ENCODE data around the gene ACVR1. TPM values are rescaled to one million over a fixed set of nuclear protein-coding genes. Genes with fewer than 3 reads are reported as not detected.

The ACVR1 gene
- total and polyA plus RNA-seq, 8 donors: 27.3 to 37.7 (median 31.8) TPM

DNA sequence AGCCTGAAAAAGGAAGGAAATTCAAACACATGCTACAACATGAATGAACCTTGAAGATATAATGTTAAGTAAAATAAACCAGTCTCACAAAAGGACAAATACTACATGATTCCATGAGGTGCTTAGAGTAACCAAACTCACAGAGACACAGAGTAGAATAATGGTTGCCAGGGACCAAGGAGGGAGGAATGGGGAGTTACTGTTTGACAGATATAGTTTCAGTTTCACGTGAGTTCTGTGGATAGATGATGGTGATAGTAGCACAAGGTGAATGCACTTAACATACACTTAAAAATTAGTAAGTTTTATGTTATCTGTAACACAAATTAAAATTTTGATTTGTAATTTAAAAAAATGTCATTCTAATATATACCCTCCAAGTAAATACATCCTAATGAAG is 140.6 kb downstream of the ACVR1 start:
- H3K27me3 ChIP-seq: no peaks in the 10 kb centered on the region
- no peak for DNase-seq
- peaks cover 0 to 66% of the 10 kb centered on the region in 2 donors for H3K36me3 ChIP-seq
- TF ChIP-seq, protein P1, sequence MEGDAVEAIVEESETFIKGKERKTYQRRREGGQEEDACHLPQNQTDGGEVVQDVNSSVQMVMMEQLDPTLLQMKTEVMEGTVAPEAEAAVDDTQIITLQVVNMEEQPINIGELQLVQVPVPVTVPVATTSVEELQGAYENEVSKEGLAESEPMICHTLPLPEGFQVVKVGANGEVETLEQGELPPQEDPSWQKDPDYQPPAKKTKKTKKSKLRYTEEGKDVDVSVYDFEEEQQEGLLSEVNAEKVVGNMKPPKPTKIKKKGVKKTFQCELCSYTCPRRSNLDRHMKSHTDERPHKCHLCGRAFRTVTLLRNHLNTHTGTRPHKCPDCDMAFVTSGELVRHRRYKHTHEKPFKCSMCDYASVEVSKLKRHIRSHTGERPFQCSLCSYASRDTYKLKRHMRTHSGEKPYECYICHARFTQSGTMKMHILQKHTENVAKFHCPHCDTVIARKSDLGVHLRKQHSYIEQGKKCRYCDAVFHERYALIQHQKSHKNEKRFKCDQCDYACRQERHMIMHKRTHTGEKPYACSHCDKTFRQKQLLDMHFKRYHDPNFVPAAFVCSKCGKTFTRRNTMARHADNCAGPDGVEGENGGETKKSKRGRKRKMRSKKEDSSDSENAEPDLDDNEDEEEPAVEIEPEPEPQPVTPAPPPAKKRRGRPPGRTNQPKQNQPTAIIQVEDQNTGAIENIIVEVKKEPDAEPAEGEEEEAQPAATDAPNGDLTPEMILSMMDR (IDR thresholded peaks at IDR 0.05): no peak
- intact Hi-C loops (cut with DNase I): no loop called here
- H3K27ac ChIP-seq: no peak overlapping the region
- no peak for ATAC-seq
- no peaks in the 10 kb centered on the region for H3K4me1 ChIP-seq
- peaks cover 0 to 6% of the 10 kb centered on the region in 2 donors for H3K9me3 ChIP-seq
- H3K4me3 ChIP-seq: no peak overlapping the region

DNA sequence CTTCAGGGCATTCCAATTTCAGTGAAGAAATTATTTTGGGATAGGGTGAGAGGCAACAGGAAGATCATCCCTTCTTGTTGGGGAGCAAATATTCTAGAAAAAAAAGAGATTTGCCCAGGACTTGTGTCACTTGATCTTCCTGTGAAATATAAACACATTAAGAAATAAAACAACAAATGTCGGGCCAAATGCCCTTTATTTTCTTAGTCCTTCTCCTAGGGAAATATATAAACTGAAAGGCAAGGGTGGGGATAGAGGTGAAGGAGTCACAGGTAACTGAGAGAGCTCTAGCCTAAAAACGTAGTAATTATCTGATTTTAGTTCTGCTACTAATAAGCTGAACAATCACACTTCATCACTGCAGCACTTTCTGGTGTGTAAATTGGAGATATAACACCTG is 142.9 kb downstream of the ACVR1 start:
- DNase-seq: no peak
- ATAC-seq: no peak
- Histone ChIP-seq H3K27ac (no peak overlapping the region), H3K36me3 (peaks cover 0 to 64% of the 10 kb centered on the region in 2 donors), H3K4me3 (no peak overlapping the region), H3K4me1 (no peaks in the 10 kb centered on the region), H3K27me3 (no peaks in the 10 kb centered on the region), H3K9me3 (peaks cover 0 to 6% of the 10 kb centered on the region in 2 donors)
- intact Hi-C loops (cut with DNase I): no loop called here
- TF ChIP-seq, protein P1 (IDR thresholded peaks at IDR 0.05): no peak

DNA sequence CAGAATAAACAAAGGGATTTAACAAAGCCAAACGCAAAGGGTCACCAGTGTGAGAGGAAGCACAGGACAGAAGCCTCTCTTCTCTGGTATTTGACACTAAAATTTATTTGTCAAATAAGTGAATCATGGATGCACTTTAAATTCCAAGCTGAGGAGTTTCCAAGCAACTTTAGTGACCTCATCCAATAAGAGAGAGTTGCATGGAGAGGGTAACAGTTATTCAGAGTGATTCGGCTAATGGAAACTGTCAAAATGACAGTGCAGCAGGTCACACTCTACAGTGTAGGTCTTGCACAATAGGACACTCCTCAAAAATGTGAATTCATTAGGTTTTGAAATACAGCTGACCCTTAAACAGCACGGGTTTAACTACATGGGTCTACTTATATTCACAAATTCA is 143.5 kb downstream of the ACVR1 start:
- peaks cover 0 to 6% of the 10 kb centered on the region in 2 donors for H3K9me3 ChIP-seq
- no peak for ATAC-seq
- TF ChIP-seq, protein P1 (IDR thresholded peaks at IDR 0.05): no peak
- peaks cover 0 to 57% of the 10 kb centered on the region in 2 donors for H3K36me3 ChIP-seq
- DNase-seq: no peak
- H3K27me3 ChIP-seq: no peaks in the 10 kb centered on the region
- H3K4me1 ChIP-seq: no peaks in the 10 kb centered on the region
- intact Hi-C loops (cut with DNase I): no loop called here
- no peak overlapping the region for H3K4me3 ChIP-seq
- no peak overlapping the region for H3K27ac ChIP-seq

DNA sequence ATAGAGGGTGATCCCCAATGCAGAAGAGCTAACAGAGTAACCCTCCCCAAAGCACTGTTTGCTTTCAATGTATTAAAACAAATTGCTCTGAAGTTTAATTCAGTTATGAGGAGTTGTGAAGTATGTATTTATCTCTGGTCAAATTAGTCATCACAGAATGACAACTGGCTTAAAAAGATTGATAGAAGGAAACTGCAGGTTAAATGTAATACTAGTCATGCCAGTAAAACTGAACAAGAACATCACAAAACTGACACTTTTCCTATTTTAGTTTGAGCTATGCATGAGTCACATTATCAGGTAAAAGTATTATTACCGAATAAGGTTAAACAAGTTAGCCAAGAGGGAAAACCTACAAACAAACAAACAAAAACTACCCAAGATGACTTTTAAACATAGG is 148.4 kb downstream of the ACVR1 start:
- Histone ChIP-seq H3K4me1 (no peaks in the 10 kb centered on the region), H3K4me3 (no peak overlapping the region), H3K27ac (no peak overlapping the region), H3K9me3 (peaks cover 0 to 27% of the 10 kb centered on the region in 2 donors), H3K36me3 (peaks cover 0 to 20% of the 10 kb centered on the region in 2 donors), H3K27me3 (no peaks in the 10 kb centered on the region)
- TF ChIP-seq, protein P1 (IDR thresholded peaks at IDR 0.05): no peak
- DNase-seq (no peak), ATAC-seq (no peak)
- intact Hi-C loops (cut with DNase I): no loop called here

DNA sequence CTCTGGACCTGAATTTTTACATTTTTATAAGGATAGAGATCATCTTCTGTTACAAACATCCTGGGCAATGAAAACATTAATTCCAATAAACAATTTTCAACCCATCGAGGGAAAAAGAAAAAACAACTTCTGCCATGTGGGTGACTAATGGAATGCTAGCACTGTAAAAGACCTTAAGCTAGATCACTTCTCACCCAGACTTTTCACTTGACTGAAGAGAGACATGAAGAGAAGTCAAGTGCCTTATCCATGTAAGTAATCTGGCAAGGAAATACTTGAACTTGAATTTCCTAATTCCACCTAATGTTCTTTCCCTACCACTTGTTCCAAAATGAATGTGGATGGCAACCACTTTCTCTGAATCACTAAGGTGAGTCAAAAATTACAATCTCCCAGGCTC is 149.2 kb downstream of the ACVR1 start:
- TF ChIP-seq, protein P1 (IDR thresholded peaks at IDR 0.05): no peak
- Histone ChIP-seq H3K9me3 (peaks cover 0 to 34% of the 10 kb centered on the region in 2 donors), H3K27me3 (no peaks in the 10 kb centered on the region), H3K36me3 (peaks cover 0 to 20% of the 10 kb centered on the region in 2 donors), H3K4me3 (no peak overlapping the region), H3K27ac (no peak overlapping the region), H3K4me1 (no peaks in the 10 kb centered on the region)
- intact Hi-C loops (cut with DNase I): no loop called here
- ATAC-seq (peak; percentile 89), DNase-seq (no peak)
